ENCODE measurements around the gene TUBB4A. TPM values are rescaled to one million over a fixed set of nuclear protein-coding genes. Genes with fewer than 3 reads are reported as not detected.

TUBB4A gene
- total RNA-seq, 1 experiment from 2014 or later: not detected

Other genes starting within 250 kb of the TUBB4A start
- gene MLLT1, start 222.3 kb downstream of the TUBB4A start, total RNA-seq (2014; rRNA removed; shearing (Covaris generic)): 9.1 and 13.4 TPM in 2 replicates
- not detected in 2 replicates for gene ACER1, start 168.7 kb downstream of the TUBB4A start, total RNA-seq (2014; rRNA removed; shearing (Covaris generic))
- gene CLPP, start 140.8 kb downstream of the TUBB4A start, total RNA-seq (2014; rRNA removed; shearing (Covaris generic)): 106 and 118 TPM in 2 replicates
- 24.0 and 45.2 TPM in 2 replicates for gene ALKBH7, start 129.5 kb downstream of the TUBB4A start, total RNA-seq (2014; rRNA removed; shearing (Covaris generic))
- gene PSPN, start 126.4 kb downstream of the TUBB4A start, total RNA-seq (2014; rRNA removed; shearing (Covaris generic)): 1.2 and 1.3 TPM in 2 replicates
- 35.6 and 46.9 TPM in 2 replicates for gene GTF2F1, start 109.1 kb downstream of the TUBB4A start, total RNA-seq (2014; rRNA removed; shearing (Covaris generic))
- gene KHSRP, start 77.5 kb downstream of the TUBB4A start, total RNA-seq (2014; rRNA removed; shearing (Covaris generic)): 66.3 and 129 TPM in 2 replicates
- not detected in 2 replicates for gene SLC25A41, start 68.5 kb downstream of the TUBB4A start, total RNA-seq (2014; rRNA removed; shearing (Covaris generic))
- gene SLC25A23, start 42.5 kb downstream of the TUBB4A start, total RNA-seq (2014; rRNA removed; shearing (Covaris generic)): 3.9 and 5.0 TPM in 2 replicates
- not detected in 2 replicates for gene CRB3, start 38.0 kb downstream of the TUBB4A start, total RNA-seq (2014; rRNA removed; shearing (Covaris generic))
- not detected in 2 replicates for gene DENND1C, start 20.5 kb downstream of the TUBB4A start, total RNA-seq (2014; rRNA removed; shearing (Covaris generic))
- 16.3 and 18.2 TPM in 2 replicates for gene TNFSF9, start 28.7 kb upstream of the TUBB4A start, total RNA-seq (2014; rRNA removed; shearing (Covaris generic))
- 122 and 128 TPM in 2 replicates for gene CD70, start 88.8 kb upstream of the TUBB4A start, total RNA-seq (2014; rRNA removed; shearing (Covaris generic))
- gene TNFSF14, start 167.9 kb upstream of the TUBB4A start, total RNA-seq (2014; rRNA removed; shearing (Covaris generic)): not detected in 2 replicates
- not detected in 2 replicates for gene C3, start 218.3 kb upstream of the TUBB4A start, total RNA-seq (2014; rRNA removed; shearing (Covaris generic))
- 30.1 and 38.2 TPM in 2 replicates for gene GPR108, start 235.3 kb upstream of the TUBB4A start, total RNA-seq (2014; rRNA removed; shearing (Covaris generic))
- 25.1 and 50.0 TPM in 2 replicates for gene TRIP10, start 237.4 kb upstream of the TUBB4A start, total RNA-seq (2014; rRNA removed; shearing (Covaris generic))

Measured in SJSA1 (cell line).